Measurements from ENCODE around the gene EFCAB14.

- TF ChIP-seq EZH2phosphoT487 (IDR thresholded peaks at IDR 0.05; ENCODE audit: insufficient read depth, low read depth) (no peak), EZH2 (IDR thresholded peaks at IDR 0.05; ENCODE audit: insufficient read depth, poor library complexity, severe bottlenecking) (no peak)
Measured at GRCh38 chr1:46703927-46704641, 14.8 kb downstream of the EFCAB14 start.
